IMR-90 (cell line): ENCODE measurements around the gene PRKAG2.

Experiments used
- BHLHE40 ChIP-seq: fragments of 150-350 bp; IDR thresholded peaks from 2 replicates; pipeline ENCODE4 v1.6.1; 2016; ENCODE audit warnings: mild to moderate bottlenecking, low read depth, low read length
- CEBPB ChIP-seq: IDR thresholded peaks from 2 replicates; pipeline ENCODE4 v1.6.1; 2012; ENCODE audit warnings: low read depth, low read length, improper control_type of control experiment
- FOS ChIP-seq: fragments of 150-350 bp; IDR thresholded peaks from 2 replicates; pipeline ENCODE4 v1.6.1; 2016; ENCODE audit warnings: low read depth, low read length
- MAZ ChIP-seq: IDR thresholded peaks from 2 replicates; pipeline ENCODE4 v1.6.1; 2012; ENCODE audit warnings: low read depth, mild to moderate bottlenecking, low read length, improper control_type of control experiment, moderate library complexity, borderline replicate concordance
- MXI1 ChIP-seq: IDR thresholded peaks from 2 replicates; pipeline ENCODE4 v1.6.1; 2012; ENCODE audit warnings: low read depth, mild to moderate bottlenecking, low read length, moderate library complexity, borderline replicate concordance
- NFE2L2 ChIP-seq: fragments of 150-350 bp; IDR thresholded peaks from 2 replicates; pipeline ENCODE4 v1.6.1; 2016; ENCODE audit warnings: low read depth, mild to moderate bottlenecking, low read length
- POLR2A ChIP-seq: IDR thresholded peaks from 2 replicates; pipeline ENCODE4 v1.6.1; 2012; ENCODE audit warnings: mild to moderate bottlenecking, low read depth, low read length
- RAD21 ChIP-seq: IDR thresholded peaks from 2 replicates; pipeline ENCODE4 v1.6.1; 2012; ENCODE audit warnings: low read length, improper control_type of control experiment
- RCOR1 ChIP-seq: IDR thresholded peaks from 2 replicates; pipeline ENCODE4 v1.6.1; 2012; ENCODE audit warnings: mild to moderate bottlenecking, low read length, improper control_type of control experiment; ENCODE audit not compliant: insufficient replicate concordance
- SMC3 ChIP-seq: fragments of 150-350 bp; IDR thresholded peaks from 2 replicates; pipeline ENCODE4 v1.6.1; 2016; ENCODE audit warnings: low read depth, mild to moderate bottlenecking, antibody characterized with exemption, low read length, moderate library complexity
- TF ChIP-seq, protein P1 (sequence below): conservative IDR thresholded peaks from 2 replicates; pipeline ENCODE4 v1.5.1; 2012; ENCODE audit warnings: mild to moderate bottlenecking, low read depth, low read length, improper control_type of control experiment
- TF ChIP-seq, protein P2 (sequence below): fragments of 150-350 bp; IDR thresholded peaks from 2 replicates; pipeline ENCODE4 v1.6.1; 2017; ENCODE audit warnings: mild to moderate bottlenecking, antibody characterized with exemption, low read length, low read depth
- TF ChIP-seq, protein P3 (sequence below): fragments of 150-350 bp; IDR thresholded peaks from 2 replicates; pipeline ENCODE4 v1.6.1; 2016; ENCODE audit warnings: low read depth, mild to moderate bottlenecking, low read length, moderate library complexity, borderline replicate concordance

DNA sequence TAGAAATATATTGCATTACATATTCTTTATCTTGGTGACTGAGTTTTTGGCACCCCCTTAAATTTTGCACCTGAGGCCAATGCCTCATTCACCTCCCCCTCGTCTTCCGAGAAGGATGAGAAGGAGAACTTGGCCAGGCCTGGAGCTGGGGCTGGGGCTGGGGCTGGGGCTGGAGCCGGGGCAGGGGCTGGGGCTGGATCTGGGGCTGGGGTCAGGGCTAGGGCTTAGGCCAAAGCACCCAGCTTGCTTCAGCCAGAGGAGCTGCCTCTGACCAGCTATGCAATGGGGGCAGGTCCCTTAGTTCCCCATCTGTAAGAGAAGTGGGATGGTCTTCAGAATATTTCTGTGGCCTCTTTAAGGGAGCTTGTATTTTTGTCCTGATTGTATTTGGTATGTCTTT, 3.8 kb upstream of the PRKAG2 start:
- TF ChIP-seq, protein P1, sequence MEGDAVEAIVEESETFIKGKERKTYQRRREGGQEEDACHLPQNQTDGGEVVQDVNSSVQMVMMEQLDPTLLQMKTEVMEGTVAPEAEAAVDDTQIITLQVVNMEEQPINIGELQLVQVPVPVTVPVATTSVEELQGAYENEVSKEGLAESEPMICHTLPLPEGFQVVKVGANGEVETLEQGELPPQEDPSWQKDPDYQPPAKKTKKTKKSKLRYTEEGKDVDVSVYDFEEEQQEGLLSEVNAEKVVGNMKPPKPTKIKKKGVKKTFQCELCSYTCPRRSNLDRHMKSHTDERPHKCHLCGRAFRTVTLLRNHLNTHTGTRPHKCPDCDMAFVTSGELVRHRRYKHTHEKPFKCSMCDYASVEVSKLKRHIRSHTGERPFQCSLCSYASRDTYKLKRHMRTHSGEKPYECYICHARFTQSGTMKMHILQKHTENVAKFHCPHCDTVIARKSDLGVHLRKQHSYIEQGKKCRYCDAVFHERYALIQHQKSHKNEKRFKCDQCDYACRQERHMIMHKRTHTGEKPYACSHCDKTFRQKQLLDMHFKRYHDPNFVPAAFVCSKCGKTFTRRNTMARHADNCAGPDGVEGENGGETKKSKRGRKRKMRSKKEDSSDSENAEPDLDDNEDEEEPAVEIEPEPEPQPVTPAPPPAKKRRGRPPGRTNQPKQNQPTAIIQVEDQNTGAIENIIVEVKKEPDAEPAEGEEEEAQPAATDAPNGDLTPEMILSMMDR: no peak
- TF ChIP-seq POLR2A: no peak
- no peak for TF ChIP-seq SMC3
- no peak for TF ChIP-seq FOS
- TF ChIP-seq BHLHE40: no peak
- TF ChIP-seq RCOR1: no peak
- no peak for TF ChIP-seq NFE2L2
- TF ChIP-seq, protein P2, sequence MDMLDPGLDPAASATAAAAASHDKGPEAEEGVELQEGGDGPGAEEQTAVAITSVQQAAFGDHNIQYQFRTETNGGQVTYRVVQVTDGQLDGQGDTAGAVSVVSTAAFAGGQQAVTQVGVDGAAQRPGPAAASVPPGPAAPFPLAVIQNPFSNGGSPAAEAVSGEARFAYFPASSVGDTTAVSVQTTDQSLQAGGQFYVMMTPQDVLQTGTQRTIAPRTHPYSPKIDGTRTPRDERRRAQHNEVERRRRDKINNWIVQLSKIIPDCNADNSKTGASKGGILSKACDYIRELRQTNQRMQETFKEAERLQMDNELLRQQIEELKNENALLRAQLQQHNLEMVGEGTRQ: no peak
- TF ChIP-seq CEBPB: no peak
- TF ChIP-seq MAZ: no peak
- TF ChIP-seq MXI1: no peak
- TF ChIP-seq, protein P3, sequence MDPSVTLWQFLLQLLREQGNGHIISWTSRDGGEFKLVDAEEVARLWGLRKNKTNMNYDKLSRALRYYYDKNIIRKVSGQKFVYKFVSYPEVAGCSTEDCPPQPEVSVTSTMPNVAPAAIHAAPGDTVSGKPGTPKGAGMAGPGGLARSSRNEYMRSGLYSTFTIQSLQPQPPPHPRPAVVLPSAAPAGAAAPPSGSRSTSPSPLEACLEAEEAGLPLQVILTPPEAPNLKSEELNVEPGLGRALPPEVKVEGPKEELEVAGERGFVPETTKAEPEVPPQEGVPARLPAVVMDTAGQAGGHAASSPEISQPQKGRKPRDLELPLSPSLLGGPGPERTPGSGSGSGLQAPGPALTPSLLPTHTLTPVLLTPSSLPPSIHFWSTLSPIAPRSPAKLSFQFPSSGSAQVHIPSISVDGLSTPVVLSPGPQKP: no peak
- no peak for TF ChIP-seq RAD21
